ENCODE results near the gene LHPP. TPM values are rescaled to one million over a fixed set of nuclear protein-coding genes. Genes with fewer than 3 reads are reported as not detected.
A peak's percentile ranks its signal among the peaks of the same experiment; 100 is the strongest.

Gene LHPP
- total RNA-seq, 2 donors from 2014 or later, result 4.9 to 9.9 TPM

GRCh38 chr10:124653811-124654651 is 192.4 kb downstream of the LHPP start:
- ATAC-seq, result peak; percentile 52
- peak in 1 of 4 donors; percentile 34 for DNase-seq
- H3K4me1 ChIP-seq, result peaks cover 12% of the 10 kb centered on the region
- H3K27ac ChIP-seq, result peak overlapping the region in 1 of 4 donors; percentile 24
- TF ChIP-seq CTCF (IDR thresholded peaks at IDR 0.05), result no peak
- TF ChIP-seq POLR2A (IDR thresholded peaks at IDR 0.05), result no peak
- H3K36me3 ChIP-seq (replicated peaks in 1 of 2; ENCODE audit: insufficient read depth in 1 of 2, low read depth in 2 of 2), result no peaks in the 10 kb centered on the region
- no peaks in the 10 kb centered on the region for H3K27me3 ChIP-seq
- no peak overlapping the region for H3K4me3 ChIP-seq
- H3K9me3 ChIP-seq, result no peaks in the 10 kb centered on the region
- WGBS, 2 donors, result 76 to 80% methylated on average over 11 to 17 of the region's 17 CpGs
- intact Hi-C loops (cut with DNase I), result no loop called here

GRCh38 chr10:124654686-124655085 is 193.1 kb downstream of the LHPP start:
- no peak overlapping the region for H3K4me3 ChIP-seq
- DNase-seq (no peak), ATAC-seq (no peak)
- peaks cover 7% of the 10 kb centered on the region for H3K4me1 ChIP-seq
- no peaks in the 10 kb centered on the region for H3K27me3 ChIP-seq
- no peaks in the 10 kb centered on the region for H3K9me3 ChIP-seq
- TF ChIP-seq CTCF (IDR thresholded peaks at IDR 0.05), result no peak
- TF ChIP-seq POLR2A (IDR thresholded peaks at IDR 0.05), result no peak
- 75 to 78% methylated on average over 5 to 7 of the region's 7 CpGs for WGBS, 2 donors
- peak overlapping the region in 1 of 4 donors; percentile 24 for H3K27ac ChIP-seq
- H3K36me3 ChIP-seq (replicated peaks in 1 of 2; ENCODE audit: insufficient read depth in 1 of 2, low read depth in 2 of 2), result no peaks in the 10 kb centered on the region
- intact Hi-C loops (cut with DNase I), result no loop called here

- H3K27ac ChIP-seq, result no peak overlapping the region
- H3K9me3 ChIP-seq, result no peaks in the 10 kb centered on the region
- no peaks in the 10 kb centered on the region for H3K27me3 ChIP-seq
- intact Hi-C loops (cut with DNase I), result no loop called here
- peaks cover 7% of the 10 kb centered on the region for H3K4me1 ChIP-seq
- no peak for DNase-seq
- WGBS, 2 donors, result 84 to 90% methylated on average over 11 to 13 of the region's 13 CpGs
- ATAC-seq, result no peak
- no peak for TF ChIP-seq CTCF (IDR thresholded peaks at IDR 0.05)
- TF ChIP-seq POLR2A (IDR thresholded peaks at IDR 0.05), result no peak
- H3K4me3 ChIP-seq, result no peak overlapping the region
- H3K36me3 ChIP-seq (replicated peaks in 1 of 2; ENCODE audit: insufficient read depth in 1 of 2, low read depth in 2 of 2), result no peaks in the 10 kb centered on the region
Measured at GRCh38 chr10:124655191-124656112, 193.8 kb downstream of the LHPP start.

GRCh38 chr10:124656113-124656490 is 194.5 kb downstream of the LHPP start:
- no peaks in the 10 kb centered on the region for H3K36me3 ChIP-seq (replicated peaks in 1 of 2; ENCODE audit: insufficient read depth in 1 of 2, low read depth in 2 of 2)
- intact Hi-C loops (cut with DNase I), result no loop called here
- DNase-seq (no peak), ATAC-seq (no peak)
- H3K27me3 ChIP-seq, result no peaks in the 10 kb centered on the region
- TF ChIP-seq POLR2A (IDR thresholded peaks at IDR 0.05) (no peak), CTCF (IDR thresholded peaks at IDR 0.05) (no peak)
- H3K4me3 ChIP-seq, result no peak overlapping the region
- no peak overlapping the region for H3K27ac ChIP-seq
- H3K9me3 ChIP-seq, result no peaks in the 10 kb centered on the region
- H3K4me1 ChIP-seq, result peaks cover 7% of the 10 kb centered on the region
- 96% methylated on average over 7 of the region's 7 CpGs for WGBS, 2 donors
